Putamen (tissue), 1 donor: ENCODE measurements around the gene RNF149.
"Not testable (repeated sequence)": the region's sequence is repeated elsewhere in the genome, so short reads cannot be mapped to it uniquely, and the experiment has no call there.

Experiments used
- DNase-seq: peaks from one replicate; pipeline ENCODE4 v3.0.0-alpha.2; 2016; ENCODE audit warnings: low spot score

Gene RNF149

DNA sequence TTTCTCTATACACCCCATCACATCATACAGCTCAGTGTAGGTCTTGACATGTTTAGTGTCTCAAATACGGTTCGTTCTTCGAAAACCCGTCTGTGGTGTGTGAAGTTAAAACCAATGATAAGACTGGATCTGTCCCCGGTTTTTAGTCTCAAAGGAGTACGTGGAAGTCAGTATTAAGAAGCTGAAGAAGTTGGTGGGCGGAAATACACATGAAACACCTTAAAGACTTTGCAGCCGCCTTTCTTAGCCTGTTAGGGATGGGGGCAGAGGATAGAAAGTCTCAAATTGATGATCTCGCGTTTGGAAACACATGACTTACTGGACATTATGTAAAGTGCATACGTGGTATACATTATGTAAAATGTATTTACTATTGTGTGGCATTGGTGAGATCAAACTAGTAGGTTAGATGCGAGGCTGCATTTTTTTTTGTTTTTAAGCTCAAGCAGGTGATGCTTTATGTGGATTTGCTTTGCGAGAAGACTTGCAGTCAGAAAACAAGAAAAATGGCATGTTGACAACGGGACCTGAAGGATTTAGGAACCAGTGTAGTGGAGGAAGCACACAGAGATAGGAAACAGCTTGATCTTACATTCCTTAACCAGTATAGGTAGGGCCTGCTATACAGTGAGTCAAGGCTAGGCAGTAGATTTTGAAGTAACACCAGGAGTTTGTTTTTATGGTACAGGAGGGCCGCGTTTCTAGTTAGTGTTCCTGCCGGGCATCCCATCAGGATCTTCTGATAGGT is 54.6 kb downstream of the RNF149 start:
- no peak for DNase-seq

DNA sequence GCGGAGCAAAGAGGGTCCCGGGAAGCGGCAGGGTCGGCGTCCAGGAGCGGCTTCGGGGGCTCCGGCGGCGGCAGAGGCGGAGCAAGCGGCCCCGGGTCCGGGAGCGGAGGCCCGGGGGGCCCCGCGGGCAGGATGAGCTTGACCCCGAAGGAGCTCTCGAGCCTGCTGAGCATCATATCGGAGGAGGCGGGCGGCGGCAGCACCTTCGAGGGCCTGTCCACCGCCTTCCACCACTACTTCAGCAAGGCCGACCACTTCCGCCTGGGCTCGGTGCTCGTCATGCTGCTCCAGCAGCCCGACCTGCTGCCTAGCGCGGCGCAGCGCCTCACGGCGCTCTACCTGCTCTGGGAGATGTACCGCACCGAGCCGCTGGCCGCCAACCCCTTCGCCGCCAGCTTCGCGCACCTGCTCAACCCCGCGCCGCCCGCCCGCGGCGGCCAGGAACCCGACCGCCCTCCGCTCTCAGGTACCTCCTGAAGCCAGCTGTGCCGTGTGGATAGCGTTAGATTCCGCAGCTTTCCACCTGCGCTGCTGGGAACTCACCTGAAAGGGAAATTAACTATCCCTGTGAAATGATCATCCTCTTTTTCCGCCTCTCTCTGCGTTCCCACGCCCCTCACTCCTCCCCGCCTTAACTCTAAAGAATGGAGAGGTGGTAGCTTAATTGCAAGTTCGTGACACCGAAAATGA is 55.3 kb downstream of the RNF149 start:
- peak; percentile 44 for DNase-seq

DNA sequence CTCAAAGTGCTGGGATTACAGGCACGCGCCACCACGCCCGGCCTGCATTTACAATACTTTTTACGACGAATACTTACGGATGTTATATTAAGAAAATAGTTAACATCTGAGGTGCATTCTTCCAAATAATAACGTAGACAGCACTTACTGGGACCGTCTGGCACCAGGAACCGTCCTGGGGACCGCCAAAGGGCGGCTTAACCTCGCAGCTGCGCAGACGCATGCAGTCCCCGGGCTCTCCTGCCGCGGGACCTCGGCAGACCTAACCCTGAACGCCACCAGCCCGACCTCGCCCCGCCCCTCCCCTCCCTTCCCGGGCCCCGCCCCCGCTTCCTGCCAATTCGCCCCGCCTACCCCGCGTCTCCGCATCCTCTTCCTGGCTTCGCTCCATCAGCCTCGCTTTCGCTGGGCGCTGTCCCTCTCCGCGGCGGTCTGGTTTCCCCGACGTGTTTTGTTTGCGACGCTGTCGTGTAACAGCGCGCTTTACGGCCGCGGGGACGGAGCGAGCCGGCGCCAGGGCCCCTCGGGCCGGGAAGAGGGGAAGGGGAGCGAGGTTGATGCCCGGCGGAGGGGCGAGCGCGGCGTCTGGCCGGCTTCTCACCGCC is 56.0 kb downstream of the RNF149 start, which contains the start of gene CNOT11:
Gene CNOT11 (plus strand): TSS at position 479 of the 605 bp plus-strand sequence. CDS start 79 bp downstream, at position 558.
- DNase-seq: peak; percentile 97

DNA sequence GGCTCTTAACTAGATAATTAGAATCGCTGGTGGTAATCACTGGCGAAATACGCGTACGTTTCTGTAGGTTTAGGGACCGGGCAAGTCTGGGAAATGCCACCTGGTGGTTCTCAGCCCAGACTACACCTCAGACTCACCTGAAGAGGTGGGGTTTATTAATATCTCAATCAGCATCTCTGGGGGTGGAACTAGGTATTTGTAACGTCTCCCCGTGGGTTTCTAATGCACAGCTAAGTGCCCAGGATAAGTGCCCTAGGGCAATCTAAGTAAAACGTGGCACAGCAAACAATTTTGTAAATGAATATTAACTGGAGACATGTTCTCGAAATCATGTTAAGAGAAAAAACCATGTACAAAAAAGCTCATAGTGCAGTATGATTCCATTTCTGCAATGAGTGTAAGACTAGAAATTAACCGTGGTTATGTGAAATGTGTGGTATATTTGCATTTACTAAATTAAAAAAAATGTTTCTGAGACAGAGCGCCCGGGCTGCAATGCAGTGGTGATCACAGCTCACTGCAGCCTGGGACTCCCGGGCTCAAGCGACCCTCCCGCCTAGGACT is 56.6 kb downstream of the RNF149 start:
- peak; percentile 14 for DNase-seq

DNA sequence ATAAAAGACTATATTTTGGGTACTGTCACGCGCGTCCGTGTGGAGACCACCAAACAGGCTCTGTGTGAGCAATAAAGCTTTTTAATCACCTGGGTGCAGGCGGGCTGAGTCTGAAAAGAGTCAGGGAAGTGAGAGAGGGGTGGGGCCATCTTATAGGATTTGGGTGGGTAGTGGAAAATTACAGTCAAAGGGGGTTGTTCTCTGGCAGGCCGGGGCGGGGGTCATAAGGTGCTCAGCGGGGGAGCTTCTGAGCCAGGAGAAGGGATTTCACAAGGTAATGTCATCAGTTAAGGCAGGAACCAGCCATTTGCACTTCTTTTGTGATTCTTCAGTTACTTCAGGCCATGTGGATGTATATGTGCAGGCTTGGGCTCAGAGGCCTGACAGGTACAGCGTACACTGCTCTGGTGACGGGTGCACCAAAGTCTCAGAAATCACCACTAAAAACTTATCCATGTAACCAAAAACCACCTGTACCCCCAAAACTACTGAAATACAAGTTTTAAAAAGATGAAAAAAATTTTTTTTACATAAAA is 57.2 kb downstream of the RNF149 start:
- not testable (repeated sequence) for DNase-seq

DNA sequence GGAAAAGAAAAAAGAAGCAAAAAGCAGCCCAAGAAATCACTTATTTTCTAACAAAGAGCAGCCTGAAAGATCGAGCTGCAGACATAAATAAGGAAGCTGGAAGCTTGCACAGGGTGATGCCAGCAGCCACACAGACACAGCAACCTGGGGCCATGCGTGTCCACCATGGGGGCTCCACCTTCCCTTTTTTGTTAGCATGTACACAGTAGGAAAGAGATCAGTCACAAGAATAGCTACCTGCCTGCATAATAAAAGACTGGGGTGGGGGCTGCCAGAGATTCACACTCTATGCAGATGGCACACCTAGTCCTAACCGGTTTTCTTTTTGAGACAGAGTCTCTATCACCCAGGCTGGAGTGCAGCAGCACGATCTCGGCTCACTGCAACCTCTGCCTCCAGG is 58.7 kb downstream of the RNF149 start:
- DNase-seq: no peak

DNA sequence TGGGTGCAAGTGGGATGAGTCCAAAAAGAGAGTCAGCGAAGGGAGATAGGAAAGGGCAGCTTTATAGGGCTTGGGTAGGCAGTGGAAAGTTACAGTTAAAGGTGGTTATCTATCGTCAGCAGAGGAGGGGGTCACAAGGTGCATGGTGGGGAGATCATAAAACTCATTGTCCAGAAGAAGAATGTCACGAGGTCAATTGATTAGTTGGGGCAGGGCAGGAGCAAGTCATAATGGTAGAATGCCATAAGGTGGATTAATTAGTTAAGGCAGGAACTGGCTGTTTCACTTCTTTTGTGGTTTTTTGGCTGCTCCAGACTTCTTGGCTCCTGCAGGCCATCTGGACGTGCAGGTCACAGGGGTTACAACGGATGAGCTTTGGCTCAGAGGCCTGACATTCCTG is 59.7 kb downstream of the RNF149 start:
- DNase-seq: not testable (repeated sequence)

DNA sequence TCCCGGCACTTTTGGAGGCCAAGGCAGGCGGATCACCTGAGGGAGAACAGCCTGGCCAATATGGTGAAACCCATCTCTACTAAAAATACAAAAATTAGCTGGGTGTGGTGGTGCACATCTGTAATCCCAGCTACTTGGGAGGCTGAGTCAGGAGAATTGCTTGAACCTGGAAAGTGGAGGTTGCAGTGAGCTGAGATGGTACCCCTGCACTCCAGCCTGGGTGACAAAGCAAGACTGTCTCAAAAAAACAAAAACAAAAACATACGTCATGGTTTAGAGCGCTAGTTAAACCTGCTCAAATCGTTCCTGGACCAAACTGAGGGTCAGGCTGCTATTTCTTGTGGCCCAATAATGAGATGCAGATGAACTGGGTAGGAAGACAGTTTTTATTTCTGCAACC is 63.0 kb downstream of the RNF149 start:
- not testable (repeated sequence) for DNase-seq

DNA sequence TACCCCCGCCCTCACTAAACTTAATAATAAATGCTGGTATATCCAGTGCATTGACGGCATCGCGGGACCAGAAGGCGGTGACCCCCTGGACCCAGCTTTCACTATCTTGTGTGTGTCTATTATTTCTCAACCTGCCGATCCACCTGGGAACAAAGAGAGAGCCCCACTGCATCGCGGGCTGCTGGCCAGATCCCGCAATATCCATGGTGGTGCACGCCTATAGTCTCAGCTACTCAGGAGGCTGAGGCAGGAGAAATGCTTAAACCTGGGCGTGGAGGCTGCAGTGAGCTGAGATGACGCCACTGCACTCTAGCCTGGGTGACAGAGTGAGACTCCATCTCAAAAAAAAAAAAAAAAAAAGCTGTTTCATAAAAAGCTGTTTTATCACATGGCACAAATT is 63.6 kb downstream of the RNF149 start:
- not testable (repeated sequence) for DNase-seq

DNA sequence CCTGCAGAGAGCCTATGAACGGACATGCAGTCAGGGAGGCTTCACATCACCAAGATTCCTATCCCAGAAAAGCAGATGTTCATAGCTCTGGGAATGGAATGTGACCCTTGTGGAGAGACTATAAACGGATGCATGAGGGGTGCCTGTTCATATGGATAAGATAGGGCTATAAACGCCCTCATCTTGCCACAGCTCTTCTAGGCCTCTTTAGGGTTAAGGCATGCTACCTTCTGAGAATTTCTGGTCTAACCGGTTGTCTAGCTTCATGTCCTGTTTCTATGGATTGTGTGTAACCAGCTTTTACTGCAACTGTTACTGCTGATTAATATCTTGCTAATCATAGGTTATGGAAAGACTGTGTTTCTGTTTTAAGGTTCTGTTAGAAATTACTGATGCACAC is 64.1 kb downstream of the RNF149 start:
- DNase-seq: not testable (repeated sequence)

DNA sequence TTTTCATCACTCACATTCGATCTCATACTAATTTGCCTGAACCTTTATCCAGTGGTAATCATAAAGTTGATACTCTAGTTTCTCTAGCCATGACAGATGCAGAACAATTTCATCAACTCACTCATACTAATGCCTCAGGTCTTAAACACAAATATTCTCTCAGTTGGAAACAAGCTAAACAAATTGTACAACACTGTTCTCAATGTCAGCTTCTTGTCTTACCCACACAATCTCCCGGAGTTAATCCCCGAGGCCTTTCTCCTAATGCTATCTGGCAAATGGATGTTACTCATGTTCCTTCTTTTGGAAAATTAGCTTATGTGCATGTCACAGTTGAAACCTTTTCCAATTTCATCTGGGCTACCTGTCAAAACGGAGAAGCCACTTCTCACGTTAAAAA is 67.3 kb downstream of the RNF149 start:
- no peak for DNase-seq

DNA sequence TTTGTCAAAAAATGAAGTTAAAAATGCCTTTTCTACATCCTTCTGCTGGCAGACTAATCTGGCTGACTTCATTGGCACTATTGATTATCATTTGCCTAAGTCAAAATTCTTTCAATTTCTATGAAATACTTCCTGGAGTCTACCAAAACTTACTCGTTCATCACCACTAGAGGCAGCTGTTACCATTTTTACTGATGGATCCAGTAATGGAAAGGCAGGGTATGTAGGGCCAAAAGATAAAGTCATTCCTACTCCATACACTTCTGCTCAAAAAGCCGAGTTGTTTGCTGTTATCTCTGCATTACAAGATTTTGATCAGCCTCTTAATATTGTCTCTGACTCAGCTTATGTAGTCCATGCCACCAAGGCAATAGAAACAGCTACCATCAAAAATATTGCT is 67.8 kb downstream of the RNF149 start:
- not testable (repeated sequence) for DNase-seq

DNA sequence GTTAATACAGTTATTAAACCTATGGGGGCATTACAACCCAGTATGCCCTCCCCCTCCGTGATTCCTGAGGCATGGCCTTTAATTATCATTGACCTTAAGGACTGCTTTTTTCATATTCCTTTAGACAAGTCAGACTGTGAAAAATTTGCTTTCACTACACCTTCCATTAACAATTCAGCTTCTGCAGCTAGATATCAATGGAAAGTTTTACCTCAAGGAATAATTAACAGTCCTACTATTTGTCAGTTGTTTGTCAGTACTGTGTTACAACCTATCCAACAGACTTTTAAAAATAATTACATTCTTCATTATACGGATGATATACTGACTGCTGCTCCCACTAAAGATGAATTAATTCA is 68.8 kb downstream of the RNF149 start:
- DNase-seq: not testable (repeated sequence)

DNA sequence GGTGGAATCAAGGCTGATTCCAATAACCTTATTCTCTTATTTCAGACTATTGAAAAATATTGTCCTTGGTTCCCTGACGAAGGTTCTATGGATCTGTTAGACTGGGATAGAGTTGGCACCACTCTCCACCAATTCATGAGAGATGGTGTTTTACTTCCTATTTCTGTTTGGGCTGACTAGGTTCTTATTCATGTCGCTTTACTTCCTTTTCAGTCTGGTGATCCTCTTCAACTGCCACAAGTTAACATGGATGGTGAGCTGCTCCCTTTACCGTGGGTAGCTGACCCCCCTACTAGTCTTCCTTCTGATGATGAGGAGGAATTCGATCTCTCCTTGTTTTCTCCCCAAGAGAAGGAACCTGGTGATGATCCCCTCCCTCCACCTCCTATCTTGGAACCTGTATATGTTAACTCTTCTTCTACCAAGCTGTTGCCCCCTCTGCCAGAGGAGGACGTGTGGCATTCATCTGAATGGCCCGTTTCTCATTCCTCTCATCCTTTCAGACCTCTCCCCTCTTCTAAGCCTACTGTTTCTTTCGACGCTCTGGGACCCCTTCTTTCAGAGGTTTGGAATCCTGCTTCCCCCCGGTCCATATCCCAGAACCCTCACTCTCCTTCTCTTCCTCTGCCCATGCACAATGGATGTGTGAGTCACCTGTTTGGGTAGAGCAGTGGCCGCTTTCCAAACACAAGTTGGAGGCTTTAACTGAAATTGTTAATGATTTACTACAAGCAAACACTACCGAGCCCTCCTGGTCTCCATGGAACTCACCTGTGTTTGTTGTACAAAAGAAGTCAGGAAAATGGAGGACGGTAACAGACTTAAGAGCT is 69.4 kb downstream of the RNF149 start:
- no peak for DNase-seq

DNA sequence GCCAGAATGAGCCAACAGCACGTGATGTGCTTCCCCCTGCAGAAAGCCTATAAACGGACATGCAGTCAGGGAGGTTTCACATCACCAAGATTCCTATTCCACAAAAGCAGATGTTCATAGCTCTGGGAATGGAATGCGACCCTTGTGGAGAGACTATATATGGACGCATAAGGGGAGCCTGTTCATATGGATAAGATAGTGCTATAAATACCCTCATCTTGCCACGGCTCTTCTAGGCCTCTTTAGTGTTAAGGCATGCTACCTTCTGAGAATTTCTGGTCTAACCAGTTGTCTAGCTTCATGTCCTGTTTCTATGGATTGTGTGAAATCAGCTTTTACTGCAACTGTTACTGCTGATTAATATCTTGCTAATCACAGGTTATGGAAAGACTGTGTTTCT is 70.6 kb downstream of the RNF149 start:
- not testable (repeated sequence) for DNase-seq

DNA sequence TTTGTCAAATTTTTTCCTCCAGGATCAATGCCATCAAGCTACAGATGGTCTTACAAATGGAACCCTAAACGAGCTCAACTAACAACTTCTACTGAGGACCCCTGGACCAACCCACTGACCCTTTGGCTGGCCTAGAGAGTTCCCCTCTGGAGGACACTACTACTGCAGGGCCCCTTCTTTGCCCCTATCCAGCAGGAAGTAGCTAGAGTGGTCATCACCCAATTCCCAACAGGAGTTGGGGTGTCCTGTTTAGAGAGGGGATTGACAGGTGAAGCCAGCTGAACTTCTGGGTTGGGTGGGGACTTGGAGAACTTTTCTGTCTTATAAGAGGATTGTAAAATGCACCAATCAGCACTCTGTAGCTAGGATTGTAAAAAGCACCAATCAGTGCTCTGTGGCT is 72.5 kb downstream of the RNF149 start:
- not testable (repeated sequence) for DNase-seq

DNA sequence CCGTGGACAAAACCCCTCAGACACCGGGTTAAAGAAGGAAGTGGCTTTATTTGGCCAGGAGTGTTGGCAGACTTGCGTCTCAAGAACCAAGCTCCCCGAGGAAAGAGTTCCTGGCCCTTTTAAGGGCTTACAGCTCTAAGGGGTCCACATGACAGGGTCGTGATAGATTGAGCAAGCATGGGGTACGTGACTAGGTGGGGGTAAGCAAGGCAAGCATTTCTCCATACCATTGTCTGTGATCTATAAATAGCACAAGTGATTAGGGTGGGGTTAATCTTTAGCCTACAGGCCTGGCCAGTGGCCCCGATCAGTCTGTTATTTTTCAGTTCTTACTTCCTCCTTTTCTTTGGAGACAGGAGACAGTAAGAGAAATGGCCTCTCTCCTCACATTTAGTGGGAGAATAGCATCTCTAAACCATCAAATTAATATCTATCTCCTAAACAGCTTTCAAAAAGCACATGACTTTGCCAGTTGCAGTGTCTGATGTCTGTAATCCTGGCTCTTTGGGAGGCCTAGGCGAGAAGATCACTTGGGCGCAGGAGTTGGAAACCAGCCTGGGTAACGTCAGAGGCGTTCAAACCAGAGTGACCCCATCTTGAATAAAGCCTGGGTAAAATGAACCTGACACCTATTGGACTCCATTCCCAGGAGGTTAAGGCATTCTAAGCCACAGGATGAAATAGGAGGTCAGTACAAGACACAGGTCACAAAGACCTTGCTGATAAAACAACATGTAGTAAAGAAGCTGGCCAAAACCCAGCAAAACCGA is 74.1 kb downstream of the RNF149 start:
- DNase-seq: no peak

DNA sequence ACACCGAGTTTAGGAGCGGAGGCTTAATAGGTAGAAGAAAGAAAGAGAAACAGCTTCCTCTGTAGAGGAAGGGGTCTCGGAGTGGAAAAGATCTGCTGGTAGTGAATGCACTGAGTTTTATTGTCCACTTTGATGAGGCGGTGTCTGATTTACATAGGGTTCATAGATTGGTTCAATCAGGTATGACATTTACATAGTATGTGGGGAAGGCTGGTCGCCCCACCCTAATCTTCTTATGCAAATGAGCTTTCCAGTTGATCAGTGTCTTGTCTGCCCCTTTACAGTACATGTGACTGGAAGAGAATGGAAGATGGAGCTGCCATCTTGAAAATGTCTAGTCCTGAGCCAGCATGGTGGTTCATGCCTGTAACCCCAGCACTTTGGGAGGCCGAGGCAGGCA is 75.7 kb downstream of the RNF149 start:
- no peak for DNase-seq

DNA sequence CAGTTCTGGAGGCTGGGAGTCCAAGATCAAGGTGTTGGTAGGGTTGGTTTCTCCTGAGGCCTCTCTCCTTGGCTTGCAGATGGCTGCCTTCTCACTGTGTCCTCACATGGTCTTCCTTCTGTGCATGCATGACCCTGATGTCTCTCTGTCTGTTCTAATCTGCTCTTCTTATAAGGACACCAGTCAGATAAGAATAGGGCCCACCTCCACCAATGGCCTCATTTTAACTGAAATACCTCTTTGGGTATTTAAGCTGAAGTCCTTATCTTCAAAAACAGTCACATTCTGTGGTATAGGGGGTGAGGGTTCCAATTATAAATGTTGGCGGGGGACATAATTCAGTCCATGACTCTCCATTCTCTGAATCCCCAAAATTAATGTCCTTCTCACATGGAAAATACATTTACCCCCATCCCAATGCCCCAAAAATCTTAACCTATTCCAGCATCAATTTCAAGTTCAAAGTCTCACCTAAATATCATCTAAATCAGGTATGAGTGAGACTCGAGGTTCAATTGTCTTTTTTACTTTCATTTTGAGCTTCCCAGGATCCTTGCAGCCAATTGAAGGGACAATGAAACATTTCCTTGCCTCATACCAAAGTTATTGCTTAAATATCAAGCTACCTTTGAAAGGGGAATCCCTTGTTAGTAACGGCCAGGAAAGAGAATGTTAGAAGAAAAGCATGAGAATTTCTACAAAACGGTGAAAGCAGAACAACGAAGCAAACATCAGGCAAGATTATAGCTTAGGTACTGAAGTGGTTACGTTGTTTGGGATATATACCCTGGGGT is 76.4 kb downstream of the RNF149 start:
- no peak for DNase-seq

DNA sequence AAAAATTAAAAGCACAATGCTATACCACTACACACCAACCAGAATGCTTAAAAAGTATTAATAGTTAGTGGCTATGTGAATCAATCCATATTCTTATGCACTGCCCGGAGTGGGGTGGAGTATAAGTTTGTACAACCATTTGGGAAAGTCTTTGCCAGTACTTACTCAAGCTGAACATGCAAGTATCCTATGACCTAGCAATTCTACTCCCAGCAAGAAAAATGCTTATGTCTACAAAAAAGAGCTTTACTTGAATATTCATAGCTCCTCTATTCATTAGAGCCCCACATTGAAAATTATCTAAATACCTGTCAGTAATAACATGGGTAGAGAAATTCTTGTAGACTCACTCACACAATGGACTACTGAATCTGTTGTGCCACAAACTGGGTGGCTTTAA is 77.3 kb downstream of the RNF149 start:
- no peak for DNase-seq
